GM18498 (cell line): ENCODE data around the gene CDK3.
"Not testable (repeated sequence)": the region's sequence is repeated elsewhere in the genome, so short reads cannot be mapped to it uniquely, and the experiment has no call there.

Experiments
- ATAC-seq: cut with Tn5 transposase; IDR thresholded peaks from one replicate; pipeline ENCODE4 v1.9.1; 2021; ENCODE audit warnings: mild to moderate bottlenecking, moderate library complexity; ENCODE audit not compliant: unreplicated experiment

CDK3 gene

DNA sequence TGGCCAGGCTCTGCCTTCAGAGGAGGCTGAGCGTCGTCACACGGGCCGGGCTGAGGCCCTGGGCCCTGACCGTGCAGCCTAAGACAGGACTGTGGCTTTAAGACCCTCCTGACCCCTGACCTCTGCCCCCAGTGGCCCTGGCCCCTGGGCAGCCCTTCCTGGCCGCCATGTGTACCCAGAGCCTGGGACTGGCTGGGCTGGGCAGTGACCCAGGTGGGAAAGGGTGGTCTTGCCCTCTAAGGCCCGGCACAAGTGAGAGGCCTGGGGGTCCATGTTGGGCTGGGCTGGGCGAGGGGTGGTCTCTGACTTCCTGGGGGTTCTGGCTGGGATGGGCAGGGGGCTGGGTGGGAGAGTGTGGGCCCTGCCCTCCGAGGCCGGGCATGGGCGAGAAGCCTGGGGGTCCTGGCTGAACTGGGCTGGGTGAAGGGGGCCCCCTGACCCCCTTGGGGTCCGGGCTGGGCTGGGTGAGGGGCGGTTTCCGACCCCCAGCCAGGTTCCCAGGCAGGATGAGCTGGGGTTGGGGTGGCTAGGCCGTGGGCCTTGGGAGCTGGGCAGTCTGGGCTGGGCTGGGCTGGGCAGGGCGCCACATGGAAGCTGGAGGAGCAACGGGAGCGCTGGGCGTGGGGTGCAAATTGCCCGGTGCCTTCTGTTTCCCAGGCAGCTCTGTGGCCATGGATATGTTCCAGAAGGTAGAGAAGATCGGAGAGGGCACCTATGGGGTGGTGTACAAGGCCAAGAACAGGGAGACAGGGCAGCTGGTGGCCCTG lies at the start of gene CDK3:
Gene CDK3 (plus strand): TSS at position 101 of the 767 bp plus-strand sequence. CDS start 571 bp downstream, at position 672.
- ATAC-seq = no peak

GRCh38 chr17:75950855-75951554 lies 49.6 kb upstream of the CDK3 start:
- ATAC-seq = no peak

- no peak for ATAC-seq
These were observed 41.4 kb upstream of the CDK3 start for GRCh38 chr17:75959051-75959838.

GRCh38 chr17:75959839-75960511 lies 40.7 kb upstream of the CDK3 start:
- ATAC-seq = no peak

- ATAC-seq = no peak
These were observed 35.2 kb upstream of the CDK3 start for GRCh38 chr17:75965468-75965867.

GRCh38 chr17:75969044-75969443 lies 31.6 kb upstream of the CDK3 start:
- ATAC-seq = not testable (repeated sequence)

DNA sequence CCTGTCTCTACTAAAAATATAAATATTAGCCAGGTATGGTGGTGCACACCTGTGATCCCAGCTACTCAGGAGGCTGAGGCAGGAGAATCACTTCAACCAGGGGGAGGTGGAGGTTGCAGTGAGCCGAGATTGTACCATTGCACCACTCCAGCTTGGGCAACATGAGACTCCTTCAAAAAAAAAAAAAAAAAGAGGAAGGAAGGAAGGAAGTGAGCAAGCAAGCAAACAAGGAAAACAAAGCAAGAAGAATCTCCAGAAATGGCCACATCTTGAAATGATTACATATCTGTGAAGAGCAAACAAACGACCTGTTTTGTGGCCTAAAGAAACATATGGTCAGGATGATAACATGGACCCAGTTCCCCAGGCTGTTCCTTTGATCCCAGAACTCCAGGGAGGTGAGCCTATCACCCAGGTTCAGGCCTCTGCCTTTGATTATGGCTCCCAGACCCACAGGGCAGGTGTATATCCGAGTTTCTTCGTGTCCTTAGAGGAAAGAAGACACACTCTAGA lies 30.6 kb upstream of the CDK3 start:
- ATAC-seq = no peak

DNA sequence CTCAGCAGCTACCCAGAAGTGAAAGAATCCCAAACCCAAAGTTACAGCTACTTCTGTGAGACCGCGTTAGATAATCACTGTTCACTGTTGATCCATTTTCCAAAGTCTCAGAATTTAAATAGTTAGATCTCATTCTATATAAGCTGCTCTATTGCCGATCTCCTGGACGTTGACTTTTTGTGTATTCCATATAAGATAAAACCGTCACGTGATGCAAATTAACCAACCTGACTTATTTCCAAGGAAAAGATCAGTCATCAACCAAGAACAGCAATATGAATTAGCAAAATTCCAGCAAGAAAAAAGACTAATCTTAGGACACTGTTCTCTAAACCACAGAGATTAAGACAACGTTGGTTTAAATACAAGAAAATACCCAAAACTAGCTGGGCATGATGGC lies 30.0 kb upstream of the CDK3 start:
- no peak for ATAC-seq

DNA sequence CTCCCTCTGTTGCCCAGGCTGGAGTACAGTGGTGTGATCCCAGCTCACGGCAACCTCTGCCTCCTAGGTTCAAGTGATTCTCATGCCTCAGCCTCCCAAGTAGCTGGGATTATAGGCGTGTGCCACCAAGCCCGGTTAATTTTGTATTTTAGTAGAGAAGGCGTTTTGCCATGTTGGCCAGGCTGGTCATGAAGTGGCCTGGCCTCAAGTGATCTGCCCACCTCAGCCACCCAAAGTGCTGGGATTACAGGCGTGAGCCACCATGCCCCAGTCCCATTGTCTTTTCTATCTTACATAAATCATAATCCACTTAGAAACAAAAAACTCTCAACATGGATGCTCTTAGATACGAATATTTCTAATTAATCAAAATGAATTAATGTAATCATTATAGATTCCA lies 25.5 kb upstream of the CDK3 start:
- not testable (repeated sequence) for ATAC-seq

DNA sequence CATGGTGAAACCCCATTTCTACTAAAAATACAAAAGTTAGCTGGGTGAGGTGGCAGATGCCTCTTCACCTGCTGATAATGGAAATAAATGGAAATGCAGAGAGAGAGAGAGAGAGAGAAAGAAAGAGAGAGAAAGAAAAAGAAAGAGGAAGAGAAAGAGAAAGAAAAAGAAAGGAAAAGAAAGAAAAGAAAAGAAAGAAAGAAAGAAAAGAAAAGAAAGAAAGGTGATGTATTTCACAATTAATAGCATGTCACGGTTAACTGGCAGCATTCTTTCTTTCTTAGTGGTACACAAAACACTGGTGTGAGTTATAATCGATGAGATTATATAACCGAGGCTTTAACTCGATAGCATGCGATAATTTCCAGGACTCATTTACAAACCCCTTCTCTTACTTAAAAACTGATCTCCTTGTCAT lies 24.9 kb upstream of the CDK3 start:
- ATAC-seq = no peak

GRCh38 chr17:75976175-75976848 lies 24.3 kb upstream of the CDK3 start:
- no peak for ATAC-seq

- ATAC-seq = peak; percentile 91
These were observed 21.5 kb upstream of the CDK3 start, which contains the start of the genes ACOX1 and TEN1 for GRCh38 chr17:75978938-75979704. Gene ACOX1, minus strand, starts transcription at chr17:75979166. Its CDS starts 93 bp downstream, at chr17:75979073. Gene TEN1, plus strand, starts transcription at chr17:75979240. Its CDS starts 6,953 bp downstream, at chr17:75986193.

- ATAC-seq = peak; percentile 9
These were observed 20.9 kb upstream of the CDK3 start for GRCh38 chr17:75979705-75980187.

DNA sequence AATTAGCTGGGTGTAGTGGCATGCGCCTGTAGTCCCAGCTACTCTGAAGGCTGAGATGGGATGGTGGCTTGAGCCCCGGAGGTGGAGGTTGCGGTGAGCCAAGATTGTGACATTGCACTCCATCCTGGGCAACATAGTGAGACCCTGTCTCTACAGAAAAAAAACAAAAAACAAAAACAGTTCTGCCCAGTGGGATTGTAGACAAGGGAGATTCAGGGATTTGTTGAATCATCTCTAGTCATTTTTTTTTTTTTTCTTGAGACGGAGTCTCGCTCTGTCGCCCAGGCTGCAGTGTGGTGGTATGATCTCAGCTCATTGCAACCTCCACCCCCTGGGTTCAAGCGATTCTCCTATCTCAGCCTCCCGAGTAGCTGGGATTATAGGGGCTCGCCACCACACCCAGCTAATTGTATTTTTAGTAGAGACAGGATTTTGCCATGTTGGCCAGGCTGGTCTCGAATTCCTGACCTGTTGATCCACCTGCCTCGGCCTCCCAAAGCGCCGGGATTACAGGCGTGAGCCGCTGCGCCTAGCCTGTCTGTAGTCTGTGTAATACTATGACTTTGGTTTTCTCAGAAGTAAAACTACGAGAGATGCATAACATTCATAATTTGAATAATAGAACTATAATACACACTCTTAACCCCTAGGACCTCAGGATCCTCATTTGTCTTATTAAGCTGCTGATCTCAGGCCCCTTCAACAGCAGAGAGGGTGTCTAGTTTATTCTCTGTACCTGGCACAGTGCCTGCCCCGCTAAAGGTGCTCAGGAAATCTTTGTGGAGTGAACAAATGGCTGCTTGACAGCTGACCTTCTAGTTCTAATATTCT lies 20.3 kb upstream of the CDK3 start:
- ATAC-seq = no peak

DNA sequence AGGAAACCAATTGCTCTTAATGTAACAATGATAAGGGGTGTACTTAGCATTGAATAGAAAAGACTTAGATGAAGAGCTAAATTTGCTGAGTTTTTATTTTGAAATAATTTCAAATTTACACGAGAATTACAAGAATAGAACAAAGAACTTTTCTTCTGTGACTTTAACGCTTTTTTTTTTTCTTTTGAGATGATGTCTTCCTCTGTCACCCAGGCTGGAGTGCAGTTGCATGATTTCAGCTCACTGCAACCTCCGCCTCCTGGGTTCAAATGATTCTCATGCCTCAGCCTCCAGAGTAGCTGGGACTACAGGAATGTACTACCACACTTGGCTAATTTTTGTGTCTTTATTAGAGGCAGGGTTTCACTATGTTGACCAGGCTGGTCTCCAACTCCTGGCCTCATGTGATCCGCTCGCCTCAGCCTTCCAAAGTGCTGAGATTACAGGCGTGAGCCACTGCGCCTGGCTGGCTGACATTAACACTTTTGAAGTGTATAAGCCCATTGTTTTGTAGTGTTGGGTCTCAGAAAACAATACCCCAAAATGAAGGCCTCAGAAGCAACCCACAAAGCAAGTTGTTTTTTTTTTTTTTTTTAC lies 19.5 kb upstream of the CDK3 start:
- no peak for ATAC-seq

- no peak for ATAC-seq
These were observed 17.0 kb upstream of the CDK3 start for GRCh38 chr17:75983501-75984181.

DNA sequence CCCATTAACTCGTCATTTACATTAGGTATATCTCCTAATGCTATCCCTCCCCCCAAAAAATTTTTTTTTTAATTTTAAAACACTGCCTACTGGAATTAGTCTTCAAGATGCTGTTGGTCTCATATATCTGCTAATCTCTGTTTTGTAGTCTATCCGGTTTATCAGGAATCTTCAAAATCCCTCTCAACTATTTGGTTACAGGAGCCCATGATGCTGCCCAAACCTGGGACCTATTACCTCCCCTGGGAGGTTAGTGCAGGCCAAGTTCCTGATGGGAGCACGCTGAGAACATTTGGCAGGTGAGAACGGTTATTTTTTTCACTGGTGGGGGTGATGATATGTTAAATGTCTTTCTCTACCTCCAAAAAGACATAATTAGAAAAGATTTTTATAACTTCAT lies 14.7 kb upstream of the CDK3 start:
- no peak for ATAC-seq
